GM12878 (cell line): ENCODE measurements around the gene OR4K14. TPM values are rescaled to one million over a fixed set of nuclear protein-coding genes. Genes with fewer than 3 reads are reported as not detected.

Source experiments
- ATAC-seq: fragments of 200-7000 bp; cut with Tn5 transposase; 3 replicates; pipeline ENCODE4 v1.9.1; 2020; ENCODE audit warnings: mild to moderate bottlenecking, moderate library complexity
- BruUV-seq: library from RNA; stranded (reverse); fragments of 400-500 nt; replicated peaks from 2 replicates; lab custom pipeline; 2021; lab: Mats Ljungman, UMichigan
- CTCF ChIA-PET: fragments of 300-600 bp; sonication (Branson Sonifier 250); formaldehyde crosslinking; extraction: SDS; loops from one replicate; lab custom pipeline; 2021; ENCODE audit warnings: inconsistent platforms; lab: Yijun Ruan, JAX
- POLR2A ChIA-PET: fragments of 350-600 bp; formaldehyde crosslinking; extraction: SDS; loops from one replicate; lab custom pipeline; 2021; ENCODE audit warnings: inconsistent platforms; lab: Charles Lee
- RAD21 ChIA-PET: fragments of 300-600 bp; sonication (Branson Sonifier 250); formaldehyde crosslinking; loops from one replicate; lab custom pipeline; 2023; ENCODE audit warnings: antibody characterized with exemption; ENCODE audit not compliant: unreplicated experiment; lab: Charles Lee
- SMC1A ChIA-PET: fragments of 300-600 bp; sonication (Branson Sonifier 250); formaldehyde crosslinking; loops from one replicate; lab custom pipeline; 2023; ENCODE audit not compliant: unreplicated experiment, uncharacterized antibody; lab: Charles Lee
- DNase-seq: peaks from one replicate; pipeline ENCODE4 v3.0.0-alpha.2; 2011; ENCODE audit warnings: low read depth, low spot score
- FAIRE-seq: peaks from 3 replicates; lab custom pipeline; 2011; peaks lifted over from hg19 to GRCh38; lab: Jason Lieb, UNC
- H2AFZ ChIP-seq: 2 replicates; pipeline ENCODE4 v1.6.0; 2011; ENCODE audit warnings: low read depth, low read length, control low read depth; ENCODE audit not compliant: control insufficient read depth
- H3K27ac ChIP-seq: 2 replicates; pipeline ENCODE4 v1.5.1; 2011; ENCODE audit warnings: control low read depth; ENCODE audit not compliant: control insufficient read depth, insufficient read depth
- H3K27me3 ChIP-seq, 2 experiments: replicated peaks in 1 of 2; 2 replicates each; pipeline versions ENCODE4 v1.6.0 to v1.6.1; 2011; ENCODE audit warnings: low read length in 1 of 2; ENCODE audit not compliant: control insufficient read depth in 2 of 2, insufficient read depth in 2 of 2
- H3K36me3 ChIP-seq, 2 experiments: 2 replicates each; pipeline ENCODE4 v1.5.1; 2011; ENCODE audit warnings: low read length in 1 of 2; ENCODE audit not compliant: control insufficient read depth in 2 of 2, insufficient read depth in 2 of 2
- H3K4me1 ChIP-seq: 2 replicates; pipeline ENCODE4 v1.6.1; 2011; ENCODE audit warnings: mild to moderate bottlenecking, low read length, moderate library complexity, mixed read lengths; ENCODE audit not compliant: control insufficient read depth, insufficient read depth
- H3K4me2 ChIP-seq: 2 replicates; pipeline ENCODE4 v1.6.0; 2011; ENCODE audit warnings: control low read depth; ENCODE audit not compliant: control insufficient read depth, insufficient read depth
- H3K4me3 ChIP-seq: fragments of 200-600 bp; sonication (generic); 2 replicates; pipeline ENCODE4 v1.5.1; 2016
- H3K79me2 ChIP-seq: 2 replicates; pipeline ENCODE4 v1.6.0; 2011; ENCODE audit warnings: low read length; ENCODE audit not compliant: control insufficient read depth, insufficient read depth
- H3K9ac ChIP-seq: 2 replicates; pipeline ENCODE4 v1.8.0; 2011; ENCODE audit warnings: low read length, control low read depth, mixed read lengths; ENCODE audit not compliant: control insufficient read depth, insufficient read depth
- H3K9me3 ChIP-seq: replicated peaks from 3 replicates; pipeline ENCODE4 v1.5.1; 2011; ENCODE audit warnings: mild to moderate bottlenecking, low read length; ENCODE audit not compliant: control insufficient read depth, insufficient read depth
- H4K20me1 ChIP-seq: 2 replicates; pipeline ENCODE4 v1.6.0; 2011; ENCODE audit not compliant: control insufficient read depth, insufficient read depth
- CREM ChIP-seq: IDR thresholded peaks from 2 replicates; pipeline ENCODE4 v1.6.1; 2014; ENCODE audit warnings: antibody characterized with exemption, low read depth
- FOXK2 ChIP-seq: fragments of 450-650 bp; IDR thresholded peaks from 2 replicates; pipeline ENCODE4 v1.6.1; 2017; ENCODE audit warnings: mild to moderate bottlenecking, moderate library complexity
- IRF5 ChIP-seq: fragments of 450-650 bp; IDR thresholded peaks from 2 replicates; pipeline ENCODE4 v1.6.1; 2017; ENCODE audit warnings: borderline replicate concordance
- MTA3 ChIP-seq: IDR thresholded peaks from 2 replicates; pipeline ENCODE4 v1.6.1; 2012; ENCODE audit warnings: low read length, inconsistent platforms, borderline replicate concordance
- NRF1 ChIP-seq: conservative IDR thresholded peaks from 2 replicates; pipeline ENCODE4 v1.6.1; 2011; ENCODE audit warnings: mild to moderate bottlenecking, low read depth, low read length, improper control_type of control experiment
- PBX3 ChIP-seq: IDR thresholded peaks from 2 replicates; pipeline ENCODE4 v1.6.1; 2011; ENCODE audit warnings: mild to moderate bottlenecking, low read depth, low read length, moderate library complexity; ENCODE audit not compliant: insufficient replicate concordance
- PML ChIP-seq: IDR thresholded peaks from 2 replicates; pipeline ENCODE4 v1.6.1; 2012; ENCODE audit warnings: low read length, inconsistent platforms
- POLR2A ChIP-seq: IDR thresholded peaks from 2 replicates; pipeline ENCODE4 v1.6.1; 2011; ENCODE audit warnings: low read depth, mild to moderate bottlenecking, low read length
- RELB ChIP-seq: fragments of 450-650 bp; IDR thresholded peaks from 2 replicates; pipeline ENCODE4 v1.6.1; 2017; ENCODE audit warnings: low read depth, mild to moderate bottlenecking, moderate library complexity
- SMARCA5 ChIP-seq: fragments of 450-650 bp; IDR thresholded peaks from 2 replicates; pipeline ENCODE4 v1.6.1; 2017; ENCODE audit warnings: mild to moderate bottlenecking
- SREBF2 ChIP-seq: IDR thresholded peaks from 2 replicates; pipeline ENCODE4 v1.6.1; 2012; ENCODE audit warnings: mild to moderate bottlenecking, low read length
- YY1 ChIP-seq: IDR thresholded peaks from 2 replicates; pipeline ENCODE4 v1.6.1; 2011; ENCODE audit warnings: low read depth, mild to moderate bottlenecking, low read length
- in situ Hi-C: fragments of 300-500 bp; cut with MboI; formaldehyde crosslinking; loops from 9 replicates; pipeline ENCODE4 v1.14.3; 2018; ENCODE audit warnings: mixed read lengths
- intact Hi-C: fragments of 100-400 bp; cut with micrococcal nuclease; formaldehyde crosslinking; loops from one replicate; pipeline ENCODE4 v1.14.2; 2022; ENCODE audit not compliant: unreplicated experiment
- polyA plus RNA-seq, 11 experiments: library from polyadenylated mRNA; depleted of rRNA in 4 of 11; unstranded in 6 of 11; stranded (reverse) in 5 of 11; fragments of >200 nt; fragmentation: Nextera tagmentation in 4 of 11; fragmentation: Illumina TruSeq in 1 of 11; extraction: Ambion mirVana in 4 of 11; extraction: Trizol in 1 of 11; gene quantifications; 1 replicate in 1 of 11; 2 replicates in 10 of 11; pipeline versions ENCODE4 v1.2.1 to v1.2.3, GENCODE V29; 2011 to 2016; ENCODE audit warnings: inconsistent platforms in 2 of 11, missing spikeins in 2 of 11, low read depth in 1 of 11
- total RNA-seq, 4 experiments: library from RNA; depleted of rRNA in 3 of 4; stranded (reverse); fragments of >200 nt in 3 of 4; fragmentation: Illumina TruSeq in 1 of 4; extraction: Trizol in 1 of 4; gene quantifications; 2 replicates each; pipeline versions ENCODE4 v1.2.1 to v1.2.3, GENCODE V29; 2013 to 2021

OR4K14 gene
- total and polyA plus RNA-seq, 10 of the 15 experiments (the other 5 are each of a cell fraction or from before 2014, with no cell fraction given) = not detected

GRCh38 chr14:20008156-20008555 is 11.0 kb downstream of the OR4K14 start:
- no peak overlapping the region for H3K9ac ChIP-seq
- ChIA-PET CTCF (no interaction called here), RAD21 (no interaction called here)
- H3K36me3 ChIP-seq = no peaks in the 10 kb centered on the region
- no peaks in the 10 kb centered on the region for H3K79me2 ChIP-seq
- DNase-seq (no peak), ATAC-seq (no peak)
- no peaks in the 10 kb centered on the region for H3K4me1 ChIP-seq
- no peak overlapping the region for H2AFZ ChIP-seq
- H3K4me3 ChIP-seq = no peak overlapping the region
- intact Hi-C loops = loop anchor here (5.0 kb wide), 1 partner anchor 56 kb away; no protein-coding TSS in a partner anchor
- no peak for TF ChIP-seq PML
- TF ChIP-seq CREM = no peak
- no peak for TF ChIP-seq NRF1
- no peak for TF ChIP-seq POLR2A
- TF ChIP-seq IRF5 = no peak
- TF ChIP-seq RELB = no peak
- TF ChIP-seq SREBF2 = no peak
- TF ChIP-seq FOXK2 = no peak
- no peak for TF ChIP-seq YY1
- TF ChIP-seq SMARCA5 = no peak
- TF ChIP-seq PBX3 = no peak
- no peak for TF ChIP-seq MTA3
- TF ChIP-seq, all 136 proteins: peak for 0
- H3K9me3 ChIP-seq = no peaks in the 10 kb centered on the region
- no peaks in the 10 kb centered on the region for H4K20me1 ChIP-seq
- ChIA-PET POLR2A (no interaction called here), SMC1A (no interaction called here)
- H3K27ac ChIP-seq = no peak overlapping the region
- H3K4me2 ChIP-seq = no peak overlapping the region
- no peaks in the 10 kb centered on the region for H3K27me3 ChIP-seq
- FAIRE-seq = no peak
- in situ Hi-C loops = no loop called here
- no TSS peak for BruUV-seq
